Gastroesophageal sphincter (tissue), 3 donors: ENCODE measurements around the gene MKI67.

Source experiments
- POLR2AphosphoS5 ChIP-seq: sonication (generic); formaldehyde crosslinking; IDR thresholded peaks from one replicate; pipeline ENCODE4 v1.6.1; 2017; ENCODE audit warnings: antibody characterized with exemption
- TF ChIP-seq, protein P1 (sequence below), 4 experiments: fragments of 200-600 bp in 2 of 4; fragments of 450-650 bp in 2 of 4; sonication (generic) in 1 of 4; IDR thresholded peaks; one replicate each; pipeline ENCODE4 v1.5.1; 2017 to 2019; ENCODE audit warnings: antibody characterized with exemption in 4 of 4, mild to moderate bottlenecking in 2 of 4, moderate library complexity in 2 of 4

DNA sequence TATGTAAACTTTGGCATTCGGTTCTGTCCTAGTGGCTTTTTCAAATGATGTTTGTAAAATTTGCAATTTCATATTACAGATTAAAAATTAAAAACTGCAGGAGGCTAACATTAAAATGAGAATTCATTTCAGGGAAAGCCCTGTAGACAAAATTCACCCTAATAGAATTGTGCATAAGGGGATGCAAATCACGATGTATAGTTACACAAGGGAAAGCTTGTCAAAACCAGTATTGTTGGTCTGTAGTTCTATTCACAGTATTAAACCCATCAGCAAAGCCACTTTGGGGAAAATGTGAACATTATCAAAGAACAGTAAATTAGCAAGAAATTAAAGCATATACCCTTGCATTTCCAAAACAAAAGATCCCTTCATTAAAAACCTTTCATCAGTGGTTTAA is 39.9 kb upstream of the MKI67 start:
- TF ChIP-seq, protein P1, sequence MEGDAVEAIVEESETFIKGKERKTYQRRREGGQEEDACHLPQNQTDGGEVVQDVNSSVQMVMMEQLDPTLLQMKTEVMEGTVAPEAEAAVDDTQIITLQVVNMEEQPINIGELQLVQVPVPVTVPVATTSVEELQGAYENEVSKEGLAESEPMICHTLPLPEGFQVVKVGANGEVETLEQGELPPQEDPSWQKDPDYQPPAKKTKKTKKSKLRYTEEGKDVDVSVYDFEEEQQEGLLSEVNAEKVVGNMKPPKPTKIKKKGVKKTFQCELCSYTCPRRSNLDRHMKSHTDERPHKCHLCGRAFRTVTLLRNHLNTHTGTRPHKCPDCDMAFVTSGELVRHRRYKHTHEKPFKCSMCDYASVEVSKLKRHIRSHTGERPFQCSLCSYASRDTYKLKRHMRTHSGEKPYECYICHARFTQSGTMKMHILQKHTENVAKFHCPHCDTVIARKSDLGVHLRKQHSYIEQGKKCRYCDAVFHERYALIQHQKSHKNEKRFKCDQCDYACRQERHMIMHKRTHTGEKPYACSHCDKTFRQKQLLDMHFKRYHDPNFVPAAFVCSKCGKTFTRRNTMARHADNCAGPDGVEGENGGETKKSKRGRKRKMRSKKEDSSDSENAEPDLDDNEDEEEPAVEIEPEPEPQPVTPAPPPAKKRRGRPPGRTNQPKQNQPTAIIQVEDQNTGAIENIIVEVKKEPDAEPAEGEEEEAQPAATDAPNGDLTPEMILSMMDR (IDR thresholded peaks at IDR 0.05), result no peak
- TF ChIP-seq POLR2AphosphoS5, result no peak
